ENCODE data around the gene PPP1R12B.
"Not testable (repeated sequence)": the region's sequence is repeated elsewhere in the genome, so short reads cannot be mapped to it uniquely, and the experiment has no call there.

- TF ChIP-seq CTCF (IDR thresholded peaks at IDR 0.05; ENCODE audit: low read depth, low read length, poor library complexity, severe bottlenecking); EZH2phosphoT487 (IDR thresholded peaks at IDR 0.05; ENCODE audit: borderline replicate concordance, low read length): not testable (repeated sequence)
Observed at GRCh38 chr1:202526056-202526455, 177.6 kb downstream of the PPP1R12B start.
